Calu3 (cell line): Measurements from ENCODE around the gene ALG1L2. TPM values are rescaled to one million over a fixed set of nuclear protein-coding genes. Genes with fewer than 3 reads are reported as not detected.
A peak's percentile ranks its signal among the peaks of the same experiment; 100 is the strongest.
"Not testable (repeated sequence)": the region's sequence is repeated elsewhere in the genome, so short reads cannot be mapped to it uniquely, and the experiment has no call there.

ENCODE experiments used
- BruUV-seq: library from RNA; stranded (reverse); fragments of 400-500 nt; replicated peaks from 2 replicates; lab custom pipeline; 2021; lab: Mats Ljungman, UMichigan
- CTCF ChIA-PET: fragments of 300-600 bp; sonication (Branson Sonifier 250); formaldehyde crosslinking; loops from one replicate; lab custom pipeline; 2022; ENCODE audit warnings: antibody characterized with exemption; lab: Charles Lee
- DNase-seq: peaks from one replicate; pipeline ENCODE4 v3.0.0; 2022
- H3K27ac Mint-ChIP-seq: one replicate; pipeline ENCODE4 v1.8.0; 2022; ENCODE audit warnings: mixed read lengths; ENCODE audit not compliant: unreplicated experiment
- H3K27me3 Mint-ChIP-seq: one replicate; pipeline ENCODE4 v1.8.0; 2022; ENCODE audit warnings: mixed read lengths; ENCODE audit not compliant: unreplicated experiment
- H3K36me3 Mint-ChIP-seq: one replicate; pipeline ENCODE4 v1.8.0; 2022; ENCODE audit warnings: mild to moderate bottlenecking, moderate library complexity, mixed read lengths; ENCODE audit not compliant: insufficient read depth, unreplicated experiment
- H3K4me1 Mint-ChIP-seq: one replicate; pipeline ENCODE4 v1.8.0; 2022; ENCODE audit warnings: mild to moderate bottlenecking, low read depth, mixed read lengths; ENCODE audit not compliant: unreplicated experiment
- H3K4me3 Mint-ChIP-seq: one replicate; pipeline ENCODE4 v1.8.0; 2022; ENCODE audit warnings: mild to moderate bottlenecking, low read depth, moderate library complexity, mixed read lengths; ENCODE audit not compliant: unreplicated experiment
- H3K9me3 Mint-ChIP-seq: one replicate; pipeline ENCODE4 v1.8.0; 2022; ENCODE audit warnings: low read depth, mixed read lengths; ENCODE audit not compliant: unreplicated experiment
- intact Hi-C: fragments of 100-400 bp; cut with micrococcal nuclease; formaldehyde crosslinking; loops from one replicate; pipeline ENCODE4 v1.10.0; 2022; ENCODE audit not compliant: unreplicated experiment
- total RNA-seq: library from RNA; stranded (reverse); gene quantifications from 2 replicates; pipeline ENCODE4 v1.2.3, GENCODE V29; 2022
- TF ChIP-seq, protein P1 (sequence below): fragments of 200-600 bp; IDR thresholded peaks from one replicate; pipeline ENCODE4 v1.8.0; 2022; ENCODE audit warnings: antibody characterized with exemption; ENCODE audit not compliant: unreplicated experiment

ALG1L2 gene
- total RNA-seq, 1 experiment from 2014 or later: 2.0 TPM

DNA sequence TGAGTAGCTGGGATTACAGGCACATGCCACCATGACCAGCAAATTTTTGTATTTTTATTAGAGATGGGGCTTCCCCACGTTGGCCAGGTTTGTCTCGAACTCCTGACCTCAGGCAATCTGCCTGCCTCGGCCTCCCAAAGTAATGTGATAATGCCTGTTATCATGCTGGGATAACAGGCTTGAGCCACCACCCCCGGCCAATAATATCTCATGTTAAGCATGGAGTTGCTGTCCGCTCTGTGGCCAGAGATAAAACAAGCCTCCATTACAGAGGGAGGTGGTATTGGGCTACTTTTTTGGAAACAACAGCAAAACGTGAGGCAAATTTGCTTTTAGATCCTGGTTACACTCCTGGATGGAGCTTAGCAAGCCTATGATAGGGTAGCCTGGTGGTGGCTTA is 32.9 kb upstream of the ALG1L2 start:
- intact Hi-C loops: no loop called here
- no peak overlapping the region for H3K4me3 Mint-ChIP-seq
- H3K36me3 Mint-ChIP-seq: no peaks in the 10 kb centered on the region
- no TSS peak for BruUV-seq
- TF ChIP-seq, protein P1, sequence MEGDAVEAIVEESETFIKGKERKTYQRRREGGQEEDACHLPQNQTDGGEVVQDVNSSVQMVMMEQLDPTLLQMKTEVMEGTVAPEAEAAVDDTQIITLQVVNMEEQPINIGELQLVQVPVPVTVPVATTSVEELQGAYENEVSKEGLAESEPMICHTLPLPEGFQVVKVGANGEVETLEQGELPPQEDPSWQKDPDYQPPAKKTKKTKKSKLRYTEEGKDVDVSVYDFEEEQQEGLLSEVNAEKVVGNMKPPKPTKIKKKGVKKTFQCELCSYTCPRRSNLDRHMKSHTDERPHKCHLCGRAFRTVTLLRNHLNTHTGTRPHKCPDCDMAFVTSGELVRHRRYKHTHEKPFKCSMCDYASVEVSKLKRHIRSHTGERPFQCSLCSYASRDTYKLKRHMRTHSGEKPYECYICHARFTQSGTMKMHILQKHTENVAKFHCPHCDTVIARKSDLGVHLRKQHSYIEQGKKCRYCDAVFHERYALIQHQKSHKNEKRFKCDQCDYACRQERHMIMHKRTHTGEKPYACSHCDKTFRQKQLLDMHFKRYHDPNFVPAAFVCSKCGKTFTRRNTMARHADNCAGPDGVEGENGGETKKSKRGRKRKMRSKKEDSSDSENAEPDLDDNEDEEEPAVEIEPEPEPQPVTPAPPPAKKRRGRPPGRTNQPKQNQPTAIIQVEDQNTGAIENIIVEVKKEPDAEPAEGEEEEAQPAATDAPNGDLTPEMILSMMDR: no peak
- peaks cover 12% of the 10 kb centered on the region for H3K27me3 Mint-ChIP-seq
- H3K4me1 Mint-ChIP-seq: no peaks in the 10 kb centered on the region
- peaks cover 2% of the 10 kb centered on the region for H3K9me3 Mint-ChIP-seq
- CTCF ChIA-PET: no interaction called here
- no peak overlapping the region for H3K27ac Mint-ChIP-seq
- no peak for DNase-seq

DNA sequence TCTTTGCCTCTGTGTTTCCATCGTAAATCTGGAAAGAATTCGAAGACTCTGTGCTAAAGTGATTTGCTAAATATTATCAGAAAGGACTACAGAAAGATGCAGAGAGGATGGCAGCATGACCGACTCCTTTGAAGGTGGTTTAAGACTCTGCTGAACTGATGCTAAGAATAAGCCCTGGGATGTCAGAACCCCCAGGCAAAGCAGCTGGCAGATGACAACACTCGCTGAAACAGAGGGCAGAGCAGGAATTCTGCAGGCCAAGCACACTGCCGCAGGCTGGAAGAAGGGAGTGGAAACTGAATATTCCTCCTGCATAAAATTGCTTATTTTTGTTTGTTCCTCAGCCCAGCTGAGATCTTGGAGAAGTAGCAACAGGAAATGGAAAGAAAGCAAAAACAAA is 29.3 kb upstream of the ALG1L2 start:
- H3K4me1 Mint-ChIP-seq, H3K4me3 Mint-ChIP-seq, H3K36me3 Mint-ChIP-seq, intact Hi-C loops, DNase-seq, H3K9me3 Mint-ChIP-seq, H3K27ac Mint-ChIP-seq, CTCF ChIA-PET, BruUV-seq: not testable (repeated sequence)
- H3K27me3 Mint-ChIP-seq: peaks cover 12% of the 10 kb centered on the region

DNA sequence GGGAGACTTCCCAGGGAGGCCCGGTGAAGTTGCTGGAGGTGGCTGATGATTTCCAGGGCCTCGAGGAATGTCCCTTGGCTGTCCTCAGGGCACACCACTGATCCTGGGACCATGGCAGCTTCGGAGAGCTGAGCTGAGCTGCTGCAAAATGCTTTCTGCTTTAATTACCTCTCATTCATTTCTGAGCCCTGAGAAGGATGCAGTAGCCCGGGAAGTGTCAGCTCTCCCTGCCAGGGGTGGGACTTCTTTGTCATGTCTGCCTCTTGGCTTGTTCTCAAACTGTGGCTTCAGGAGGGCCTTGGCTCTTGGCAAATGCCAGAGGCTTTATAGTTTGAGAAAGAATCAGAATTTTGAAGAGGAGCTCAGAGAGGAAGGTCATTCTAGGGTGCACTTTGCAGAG is 28.7 kb upstream of the ALG1L2 start:
- H3K9me3 Mint-ChIP-seq, intact Hi-C loops, DNase-seq, H3K4me1 Mint-ChIP-seq, BruUV-seq, CTCF ChIA-PET, H3K27ac Mint-ChIP-seq, H3K36me3 Mint-ChIP-seq, H3K4me3 Mint-ChIP-seq: not testable (repeated sequence)
- H3K27me3 Mint-ChIP-seq: peaks cover 12% of the 10 kb centered on the region

DNA sequence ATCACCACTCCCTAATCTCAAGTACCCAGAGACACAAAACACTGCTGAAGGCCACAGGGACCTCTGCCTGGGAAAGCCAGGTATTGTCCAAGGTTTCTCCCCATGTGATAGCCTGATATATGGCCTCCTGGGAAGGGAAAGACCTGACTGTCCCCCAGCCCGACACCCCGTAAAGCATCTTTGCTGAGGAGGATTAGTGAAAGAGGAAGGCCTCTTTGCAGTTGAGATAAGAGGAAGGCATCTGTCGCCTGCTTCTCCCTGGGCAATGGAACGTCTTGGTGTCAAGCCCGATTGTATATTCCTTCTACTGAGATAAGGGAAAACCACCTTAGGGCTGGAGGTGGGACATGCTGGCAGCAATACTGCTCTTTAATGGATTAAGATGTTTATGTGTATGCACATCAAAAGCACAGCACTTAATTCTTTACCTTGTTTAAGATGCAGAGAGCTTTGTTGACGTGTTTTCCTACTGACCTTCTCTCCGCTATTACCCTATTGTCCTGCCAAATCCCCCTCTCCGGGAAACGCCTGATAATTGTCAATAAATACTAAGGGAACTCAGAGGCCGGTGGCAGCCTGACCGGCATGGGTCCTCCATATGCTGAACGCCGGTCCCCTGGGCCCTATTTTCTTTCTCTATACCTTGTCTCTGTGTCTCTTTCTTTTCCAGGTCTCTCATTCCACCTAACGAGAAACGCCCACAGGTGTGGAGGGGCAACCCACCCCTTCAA is 23.9 kb upstream of the ALG1L2 start:
- intact Hi-C loops, H3K36me3 Mint-ChIP-seq, DNase-seq, CTCF ChIA-PET, BruUV-seq, H3K4me1 Mint-ChIP-seq, H3K27ac Mint-ChIP-seq, H3K4me3 Mint-ChIP-seq, H3K9me3 Mint-ChIP-seq, H3K27me3 Mint-ChIP-seq: not testable (repeated sequence)

DNA sequence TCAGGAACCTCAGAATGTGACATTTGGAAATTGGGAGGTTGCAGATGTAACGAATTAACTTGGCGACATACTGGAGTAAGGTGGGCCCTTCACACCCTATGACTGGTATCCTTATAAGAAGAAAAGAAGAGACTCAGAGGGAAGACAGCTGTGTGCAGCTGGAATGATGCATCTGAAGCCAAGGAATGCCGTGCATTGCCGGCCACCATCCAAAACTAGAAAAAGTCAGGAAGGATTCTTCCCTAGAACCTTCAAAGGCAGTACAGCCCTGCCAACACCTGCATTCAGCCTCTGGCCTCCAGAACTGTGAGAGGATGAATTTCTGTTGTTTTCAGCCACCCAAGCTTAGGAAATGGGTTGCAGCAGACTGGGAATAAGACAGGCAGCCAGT is 23.4 kb upstream of the ALG1L2 start:
- H3K9me3 Mint-ChIP-seq, H3K36me3 Mint-ChIP-seq, DNase-seq, intact Hi-C loops, H3K4me3 Mint-ChIP-seq, H3K27me3 Mint-ChIP-seq, CTCF ChIA-PET, H3K27ac Mint-ChIP-seq, BruUV-seq, H3K4me1 Mint-ChIP-seq: not testable (repeated sequence)

DNA sequence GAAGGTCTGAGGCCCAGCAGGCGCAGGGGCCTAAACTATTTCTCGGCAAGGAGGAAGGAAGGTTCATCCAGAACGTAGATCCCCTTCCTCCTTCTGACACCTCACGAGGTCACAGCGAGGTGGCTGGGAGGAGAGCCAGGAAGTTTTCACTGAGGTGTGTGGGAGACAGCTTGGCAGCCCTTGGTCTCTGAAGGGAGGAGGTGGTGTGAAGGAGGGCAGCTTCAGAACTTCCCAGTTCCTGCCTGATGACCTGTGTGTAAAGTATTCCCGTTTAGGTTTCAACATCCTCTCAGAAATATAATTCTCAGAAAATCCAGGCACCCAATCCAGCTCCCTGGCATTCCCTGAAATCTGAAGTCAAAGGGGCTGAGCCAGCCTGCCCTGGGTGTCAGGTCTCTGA is 22.9 kb upstream of the ALG1L2 start:
- H3K4me1 Mint-ChIP-seq, intact Hi-C loops, H3K4me3 Mint-ChIP-seq, H3K27me3 Mint-ChIP-seq, H3K9me3 Mint-ChIP-seq, H3K27ac Mint-ChIP-seq, BruUV-seq, H3K36me3 Mint-ChIP-seq, CTCF ChIA-PET: not testable (repeated sequence)
- peak; percentile 26 for DNase-seq

DNA sequence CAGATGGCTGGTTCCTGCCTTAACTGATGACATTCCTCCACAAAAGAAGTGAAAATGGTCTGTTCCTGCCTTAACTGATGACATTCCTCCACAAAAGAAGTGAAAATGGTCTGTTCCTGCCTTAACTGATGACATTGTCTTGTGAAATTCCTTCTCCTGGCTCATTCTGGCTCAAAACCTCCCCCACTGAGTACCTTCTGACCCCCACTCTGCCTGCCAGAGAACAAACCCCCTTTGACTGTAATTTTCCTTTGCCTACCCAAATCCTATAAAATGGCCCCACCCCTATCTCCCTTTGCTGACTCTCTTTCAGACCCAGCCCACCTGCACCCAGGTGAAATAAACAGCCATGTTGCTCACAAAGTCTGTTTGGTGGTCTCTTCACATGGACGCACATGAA is 22.5 kb upstream of the ALG1L2 start:
- H3K4me3 Mint-ChIP-seq, DNase-seq, H3K36me3 Mint-ChIP-seq, intact Hi-C loops, H3K27ac Mint-ChIP-seq, H3K9me3 Mint-ChIP-seq, CTCF ChIA-PET, H3K4me1 Mint-ChIP-seq, H3K27me3 Mint-ChIP-seq, BruUV-seq: not testable (repeated sequence)
